ENCODE results near the gene TPCN1.
"Not testable (repeated sequence)": the region's sequence is repeated elsewhere in the genome, so short reads cannot be mapped to it uniquely, and the experiment has no call there.

Gene TPCN1

DNA sequence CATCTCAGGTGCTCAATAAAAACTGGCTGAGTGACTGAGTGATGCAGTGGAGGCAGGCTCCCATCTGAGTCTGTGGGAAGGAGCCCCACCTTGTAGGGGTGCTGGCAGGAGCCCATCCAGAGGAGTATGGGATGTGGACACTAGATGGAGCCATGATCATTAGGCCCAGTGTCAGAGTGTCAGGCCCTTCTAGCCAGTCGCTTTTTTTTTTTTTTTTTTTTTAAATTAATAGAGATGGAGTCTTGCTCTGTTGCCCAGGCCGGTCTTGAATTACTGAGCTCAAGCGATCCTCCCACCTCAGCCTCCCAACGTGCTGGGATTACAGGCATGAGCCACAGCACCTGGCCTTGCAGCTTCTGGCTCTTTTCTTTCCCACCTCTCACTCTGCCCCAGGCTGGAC lies 24.3 kb upstream of the TPCN1 start:
- peak; percentile 74 for DNase-seq (ENCODE audit: low spot score)

DNA sequence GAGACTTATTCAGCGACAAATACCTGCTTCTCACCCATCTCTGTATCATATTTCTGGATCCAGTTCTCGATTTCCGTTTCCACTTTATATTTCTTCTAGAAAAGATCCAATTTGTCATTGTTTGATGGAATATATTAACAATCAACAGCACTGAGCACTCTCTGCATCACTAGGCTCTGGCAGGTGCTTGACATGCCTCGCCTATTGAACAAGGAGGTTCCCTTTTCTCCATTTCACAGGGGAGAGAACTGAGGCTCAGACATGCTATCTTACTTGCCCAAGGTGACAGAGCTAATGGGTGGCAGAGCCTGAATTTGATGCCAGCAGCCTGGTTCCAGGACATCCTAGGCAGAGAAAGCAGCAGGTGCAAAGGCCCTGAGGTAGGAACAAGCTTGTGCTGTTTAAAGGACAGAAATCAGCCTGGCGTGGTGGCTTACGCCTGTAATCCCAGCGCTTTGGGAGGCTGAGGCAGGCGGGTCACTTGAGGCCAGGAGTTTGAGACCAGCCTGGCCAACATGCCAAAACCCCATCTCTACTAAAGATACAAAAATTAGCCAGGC lies 23.7 kb upstream of the TPCN1 start:
- DNase-seq (ENCODE audit: low spot score) = no peak

DNA sequence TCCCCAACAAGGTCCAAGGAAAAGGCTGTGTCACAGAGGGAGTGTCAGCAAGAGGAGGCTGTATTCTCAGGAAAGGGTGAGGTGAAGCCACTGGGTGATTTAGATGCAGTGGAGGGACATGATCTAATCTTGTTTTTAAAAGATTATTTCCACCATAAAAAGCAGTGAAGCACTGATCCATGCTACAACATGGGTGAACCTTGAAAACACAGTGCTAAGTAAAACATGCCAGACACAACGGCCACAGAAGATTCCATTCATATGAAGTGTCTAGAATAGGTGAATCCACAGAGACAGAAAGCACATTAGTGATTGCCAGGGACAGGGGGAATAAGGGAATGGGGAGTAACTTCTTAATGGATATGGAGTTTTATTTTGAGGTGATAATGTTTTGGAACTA lies 23.0 kb upstream of the TPCN1 start:
- no peak for DNase-seq (ENCODE audit: low spot score)

DNA sequence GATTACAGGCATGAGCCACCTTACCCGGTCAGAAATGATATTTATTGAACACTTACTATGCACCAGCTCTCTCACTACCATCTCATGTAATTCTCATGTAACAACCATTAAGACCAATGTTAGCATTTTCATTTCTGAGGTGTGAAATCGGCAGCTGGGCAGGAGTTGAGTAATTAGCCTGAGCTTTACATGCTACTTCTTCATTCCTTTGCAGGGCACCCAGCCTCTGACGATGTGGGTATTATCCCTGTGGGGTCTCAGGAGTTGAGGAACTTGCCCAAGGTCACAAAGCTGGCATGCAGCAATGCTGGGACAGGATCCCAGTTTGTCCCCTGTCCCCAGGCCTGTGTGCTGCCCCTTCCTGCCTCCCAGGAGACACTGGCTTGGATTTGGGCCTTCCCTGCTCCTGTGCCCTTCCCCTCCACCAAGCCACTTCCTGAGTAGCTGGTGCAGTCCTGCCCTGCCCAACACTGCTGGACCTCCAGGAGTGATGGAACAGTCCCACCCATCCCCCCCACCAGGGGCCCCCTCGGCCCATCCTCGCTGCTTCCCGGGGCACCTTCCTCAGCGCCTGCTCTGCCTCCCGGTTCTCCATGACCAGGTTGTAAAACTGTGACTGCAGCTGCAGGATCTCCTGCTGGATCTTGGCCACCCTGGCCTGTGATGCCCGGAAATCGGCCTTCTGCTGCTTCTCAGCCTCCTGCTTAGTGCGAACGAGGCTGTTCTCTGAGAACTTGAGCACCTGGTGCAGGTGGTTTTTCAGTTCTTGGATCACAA lies 21.1 kb upstream of the TPCN1 start:
- no peak for DNase-seq (ENCODE audit: low spot score)

DNA sequence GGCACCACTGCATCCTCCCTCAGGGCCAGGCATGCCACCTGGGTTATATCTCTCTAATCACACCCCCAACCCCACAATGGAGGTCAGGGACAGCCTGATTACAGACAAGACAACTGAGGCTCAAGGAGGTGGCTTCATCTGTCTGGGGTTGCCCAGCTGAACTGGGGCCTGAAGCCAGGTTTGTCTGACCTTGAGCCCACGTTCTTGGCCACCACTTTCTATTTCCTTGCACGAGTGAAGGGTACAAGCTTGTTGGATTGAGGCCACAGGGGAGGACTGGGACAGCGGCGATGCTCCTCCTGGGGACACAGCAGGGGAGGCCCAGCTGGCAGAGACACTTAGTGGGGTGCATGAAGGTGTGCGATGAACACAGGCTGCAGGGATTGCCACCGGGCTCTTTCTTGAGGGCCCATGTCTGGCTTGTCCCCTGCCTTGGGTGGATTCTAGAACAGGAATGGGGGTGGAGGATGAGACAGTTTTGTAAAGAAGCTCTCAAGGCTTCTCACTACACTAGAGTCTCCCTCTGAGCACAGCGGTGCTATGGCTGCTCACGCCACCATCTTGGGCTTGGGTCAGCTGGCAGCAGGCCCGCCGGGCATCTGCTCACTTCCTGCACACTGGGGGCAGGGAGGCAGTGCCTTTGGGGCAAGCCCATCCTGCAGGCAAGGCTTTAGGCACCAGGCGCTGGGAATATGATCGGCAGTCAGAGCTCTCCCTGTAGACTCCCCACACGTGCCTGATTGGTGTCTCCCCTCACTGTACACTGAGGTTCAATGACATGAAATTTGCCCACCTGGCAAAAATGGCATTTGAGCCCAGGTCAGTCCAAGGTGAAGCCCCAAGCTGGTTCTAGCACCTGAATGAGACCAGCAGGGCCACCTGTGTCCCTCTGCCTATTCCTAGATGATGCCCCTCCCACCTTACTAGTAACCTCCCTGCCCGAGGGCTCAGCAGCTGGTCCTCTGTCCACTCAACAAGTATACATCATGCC lies 19.8 kb upstream of the TPCN1 start:
- no peak for DNase-seq (ENCODE audit: low spot score)

DNA sequence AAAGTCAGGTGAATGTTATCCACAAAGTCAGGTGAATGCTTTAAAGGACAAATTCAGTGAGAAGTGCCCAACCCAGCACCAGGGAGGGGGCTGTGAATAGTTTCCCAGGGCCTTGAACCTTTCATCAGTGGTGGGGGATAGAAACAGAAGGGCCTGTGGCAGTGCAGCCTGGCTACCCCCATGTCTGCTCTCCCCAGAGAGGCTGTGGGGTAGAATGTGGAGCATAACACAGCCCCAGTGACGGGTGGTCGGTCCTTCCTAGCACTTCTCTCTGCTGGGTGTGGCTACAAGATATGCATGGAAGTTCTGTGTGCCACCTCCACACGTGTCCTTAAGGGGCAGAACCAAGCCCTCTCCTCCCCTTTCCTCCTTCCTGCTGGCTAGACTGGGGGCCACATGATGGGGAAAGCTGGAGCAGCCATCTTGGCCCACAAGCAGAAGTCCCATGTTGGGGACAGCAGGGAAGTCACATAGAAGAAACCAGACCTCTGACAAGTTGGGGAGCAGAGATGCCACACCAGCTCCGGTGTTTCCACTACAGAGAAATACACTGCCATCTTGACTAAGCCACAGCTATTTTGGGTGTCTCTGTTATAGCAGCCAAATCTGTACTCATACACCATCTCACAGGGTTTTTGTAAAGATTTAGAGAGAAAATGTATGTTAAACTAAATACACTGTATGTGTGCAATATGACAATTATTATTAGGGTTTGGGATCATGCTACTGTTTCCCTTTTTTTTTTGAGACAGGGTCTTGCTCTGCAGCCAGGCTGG lies 18.8 kb upstream of the TPCN1 start:
- DNase-seq (ENCODE audit: low spot score) = no peak

DNA sequence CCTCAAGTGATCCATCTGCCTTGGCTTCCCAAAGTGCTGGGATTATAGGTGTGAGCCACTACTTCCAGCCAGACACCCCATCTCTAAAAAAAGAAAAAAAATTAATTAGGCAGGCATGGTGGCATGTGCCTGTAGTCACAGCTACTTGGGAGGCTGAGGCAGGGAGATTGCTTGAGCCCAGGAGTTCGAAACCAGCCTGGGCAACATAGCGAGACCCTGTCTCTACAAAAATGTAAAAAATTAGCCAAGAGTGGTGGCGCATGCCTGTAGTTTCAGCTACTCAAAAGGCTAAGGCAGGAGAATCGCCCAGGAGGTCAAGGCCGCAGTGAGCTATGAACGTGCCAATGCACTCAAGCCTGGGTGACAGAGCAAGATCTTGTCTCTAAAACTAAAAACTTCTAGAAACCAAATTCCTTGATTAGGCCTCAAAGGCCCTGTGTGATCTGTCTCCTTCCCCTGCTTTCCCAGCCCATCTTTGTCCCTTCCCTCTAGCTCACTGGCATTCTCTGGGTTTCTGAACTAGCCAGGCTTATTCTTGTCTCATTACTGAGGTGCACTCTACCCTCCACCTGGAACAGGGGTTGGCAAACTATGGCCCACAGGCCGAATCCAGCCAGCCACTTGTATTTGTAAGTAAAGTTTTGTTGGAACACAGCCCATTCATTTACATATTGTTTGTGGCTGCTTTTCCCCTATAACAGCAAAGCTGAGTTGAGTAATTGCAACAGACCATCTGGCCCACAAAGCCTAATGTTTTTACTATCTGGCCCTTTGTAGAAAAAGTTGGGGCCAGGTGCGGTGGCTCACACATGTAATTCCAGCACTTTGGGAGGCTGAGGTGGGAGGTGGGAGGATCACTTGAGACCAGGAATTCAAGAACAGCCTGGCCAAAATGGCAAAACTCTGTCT lies 17.2 kb upstream of the TPCN1 start:
- DNase-seq (ENCODE audit: low spot score) = no peak

DNA sequence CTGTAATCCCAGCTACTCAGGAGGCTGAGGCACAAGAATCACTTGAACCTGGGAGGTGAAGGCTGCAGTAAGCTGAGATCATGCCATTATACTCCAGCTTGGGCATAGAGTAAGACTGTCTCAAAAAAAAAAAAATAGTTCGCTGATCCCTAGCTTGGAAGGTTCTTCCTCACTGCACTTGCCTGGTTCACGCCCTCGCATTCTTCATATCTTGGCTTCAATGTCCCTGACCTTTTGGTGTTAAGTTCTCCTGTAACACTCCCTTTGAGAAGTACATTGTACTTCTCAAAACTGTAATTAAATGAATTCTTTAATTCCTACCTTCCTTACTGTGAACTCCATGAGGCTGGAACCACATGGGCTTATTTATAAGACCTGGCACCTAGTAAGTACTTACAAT lies 16.5 kb upstream of the TPCN1 start:
- DNase-seq (ENCODE audit: low spot score) = no peak

DNA sequence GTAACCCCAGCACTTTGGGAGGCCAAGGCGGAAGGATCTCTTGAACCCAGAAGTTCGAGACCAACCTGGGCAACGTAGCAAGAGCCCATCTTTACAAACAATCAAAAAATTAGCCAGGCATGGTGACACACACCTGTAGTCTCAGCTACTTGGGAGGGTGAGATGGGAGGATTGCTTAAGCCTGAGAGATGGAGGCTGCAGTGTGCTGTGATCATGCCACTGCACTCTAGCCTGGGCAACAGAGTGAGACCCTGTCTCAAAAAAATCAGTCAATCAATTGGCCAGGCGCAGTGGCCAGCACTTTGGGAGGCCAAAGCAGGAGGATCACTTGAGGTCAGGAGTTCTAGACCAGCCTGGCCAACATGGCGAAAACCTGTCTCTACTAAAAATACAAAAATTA lies 14.5 kb upstream of the TPCN1 start:
- not testable (repeated sequence) for DNase-seq (ENCODE audit: low spot score)

DNA sequence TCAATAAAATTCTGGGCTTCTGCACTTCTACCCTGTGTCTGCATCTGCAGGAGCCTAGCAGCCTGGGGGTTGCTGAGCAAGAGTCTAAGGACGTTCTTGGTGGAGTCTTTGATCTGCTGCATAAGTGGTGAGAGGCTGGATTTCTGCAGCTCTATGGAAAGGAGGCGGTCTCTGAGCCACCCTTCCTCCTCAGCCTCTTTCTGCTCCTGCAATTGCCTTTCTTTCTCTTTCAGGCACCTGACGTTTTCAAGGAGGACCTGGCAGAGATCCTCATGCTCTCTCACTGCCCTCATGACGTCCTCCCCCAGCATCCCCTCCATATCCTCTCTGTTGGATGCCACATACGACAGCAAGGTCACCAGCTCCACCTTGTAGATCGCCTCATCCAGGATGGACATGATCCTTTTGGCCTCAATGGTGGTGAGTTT lies 13.6 kb upstream of the TPCN1 start:
- no peak for DNase-seq (ENCODE audit: low spot score)

DNA sequence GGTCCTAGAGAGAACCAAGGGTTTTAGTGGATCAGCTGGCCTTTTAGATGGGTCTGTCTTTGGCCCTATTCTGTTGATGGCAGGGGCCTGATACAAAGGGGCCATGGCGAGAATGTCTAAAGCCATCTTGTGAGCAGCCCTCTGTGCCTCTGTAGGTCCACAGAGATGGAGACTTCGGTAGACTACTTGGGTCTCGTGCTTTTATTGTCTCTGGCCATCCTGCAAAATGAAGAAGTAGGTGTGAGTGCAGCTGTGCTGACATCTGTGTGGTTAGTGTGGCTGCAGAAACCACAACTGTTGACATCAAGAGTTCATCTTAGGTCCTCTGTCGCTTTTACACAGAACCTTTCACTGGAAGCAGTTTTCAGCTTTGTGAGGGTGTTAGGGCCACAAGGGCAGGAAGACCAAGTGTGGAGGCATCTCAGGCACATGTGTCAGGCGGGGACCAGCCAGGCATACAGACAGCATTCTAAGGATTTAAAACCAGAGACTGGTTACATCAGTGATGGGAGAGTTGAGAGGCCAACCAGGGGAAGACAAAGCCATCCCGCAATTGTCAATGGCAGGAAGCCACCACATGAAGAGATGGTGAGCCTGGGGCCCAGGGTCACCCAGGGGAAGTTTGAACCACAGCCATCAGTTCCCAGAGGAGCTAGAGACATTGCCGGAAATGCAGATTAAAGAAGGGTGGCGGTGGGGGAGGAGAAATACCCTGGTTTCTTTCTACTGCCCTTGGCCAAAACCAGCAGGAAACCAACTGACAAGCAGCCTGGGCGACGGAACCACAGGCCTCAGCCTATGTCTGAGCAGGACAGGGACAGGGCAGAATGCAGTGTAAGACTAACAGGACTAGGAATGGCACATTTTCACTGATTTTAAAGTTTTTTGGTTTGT lies 13.0 kb upstream of the TPCN1 start:
- DNase-seq (ENCODE audit: low spot score) = peak; percentile 56

DNA sequence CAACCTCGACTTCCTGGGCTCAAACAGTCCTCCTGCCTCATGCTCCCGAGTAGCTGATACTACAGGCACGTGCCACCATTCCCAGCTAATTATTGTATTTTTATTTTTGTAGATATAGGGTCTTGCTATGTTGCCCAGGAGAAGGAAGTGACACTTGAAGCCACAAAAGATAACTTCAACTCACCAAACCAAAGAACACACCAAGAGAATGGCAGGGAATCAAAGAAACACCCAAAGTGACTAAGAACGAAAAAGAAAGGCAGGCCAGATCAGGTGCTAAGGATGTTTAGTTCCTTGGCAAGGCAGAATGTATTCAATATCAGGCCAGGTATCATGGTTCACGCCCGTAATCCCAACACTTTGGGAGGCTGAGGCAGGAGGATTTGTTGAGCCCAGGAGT lies 10.1 kb upstream of the TPCN1 start:
- DNase-seq (ENCODE audit: low spot score) = no peak

DNA sequence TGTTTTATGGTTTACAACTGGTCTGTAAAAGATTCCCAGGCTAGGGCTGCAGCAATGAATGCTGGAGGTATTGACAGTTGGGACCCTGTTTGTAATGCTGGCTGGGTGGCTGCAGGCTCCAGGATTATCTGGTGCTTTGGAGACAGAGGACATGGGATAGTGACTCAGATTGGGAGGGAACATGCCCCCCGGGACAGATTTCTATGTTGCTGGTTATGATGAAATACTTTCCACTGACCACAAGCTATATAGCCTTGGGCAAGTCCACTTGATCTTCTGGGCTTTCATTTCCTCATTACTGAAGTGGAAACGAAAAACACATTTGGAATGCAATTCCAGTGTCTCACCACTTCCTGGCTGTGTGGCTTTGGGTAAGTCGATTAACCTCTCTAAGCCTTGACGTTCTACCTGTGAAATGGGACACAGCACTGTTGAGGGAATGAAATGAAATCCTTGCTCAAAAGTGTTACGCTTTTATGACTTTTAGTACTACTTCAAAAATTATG lies 6.3 kb upstream of the TPCN1 start:
- no peak for DNase-seq (ENCODE audit: low spot score)

DNA sequence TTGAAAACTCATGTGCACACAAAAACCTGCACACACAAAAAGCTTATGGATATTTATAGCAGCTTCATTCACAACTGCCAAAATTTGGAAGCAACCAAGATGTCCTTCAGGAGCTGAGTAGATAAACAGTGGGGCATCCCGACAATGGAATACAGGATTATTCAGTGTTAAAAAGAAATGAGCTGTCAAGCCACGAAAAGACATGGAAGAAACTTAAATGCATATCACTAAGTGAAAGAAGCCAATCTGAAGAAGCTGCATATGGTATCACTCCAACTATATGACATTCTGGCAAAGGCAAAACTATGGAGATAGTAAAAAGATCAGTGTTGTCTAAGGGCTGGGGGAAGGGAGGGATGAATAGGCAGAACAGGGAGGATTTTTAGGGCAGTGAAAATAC lies 5.2 kb upstream of the TPCN1 start:
- DNase-seq (ENCODE audit: low spot score) = no peak

DNA sequence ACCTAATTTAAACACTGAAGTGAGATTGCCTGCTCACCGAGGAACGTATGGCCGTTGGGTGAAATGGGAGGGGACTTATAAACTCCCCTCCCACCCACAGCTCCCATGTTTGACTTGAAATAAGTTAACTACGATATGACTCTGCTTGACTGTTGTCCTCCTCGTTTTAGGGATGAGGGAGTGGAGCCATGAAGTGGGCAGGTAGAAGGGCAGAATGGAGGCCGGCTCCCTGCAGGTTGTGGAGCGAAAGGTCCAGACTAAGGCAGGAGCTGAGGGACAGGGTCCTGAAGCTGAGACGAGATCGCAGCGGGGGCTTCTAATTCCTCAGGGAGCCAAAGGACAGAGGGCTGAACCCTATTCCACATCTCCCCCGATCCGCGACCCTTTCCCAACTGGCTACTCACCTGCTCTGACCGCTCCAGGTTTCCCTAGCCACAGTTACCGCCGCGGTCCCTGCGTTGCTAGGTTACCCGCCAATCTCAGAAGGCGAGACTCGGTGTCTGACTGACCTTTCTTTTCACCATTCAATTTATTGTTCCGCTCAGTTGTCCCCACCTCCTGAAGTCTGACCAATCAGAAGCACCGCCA lies 577 bp upstream of the TPCN1 start:
- no peak for DNase-seq (ENCODE audit: low spot score)

DNA sequence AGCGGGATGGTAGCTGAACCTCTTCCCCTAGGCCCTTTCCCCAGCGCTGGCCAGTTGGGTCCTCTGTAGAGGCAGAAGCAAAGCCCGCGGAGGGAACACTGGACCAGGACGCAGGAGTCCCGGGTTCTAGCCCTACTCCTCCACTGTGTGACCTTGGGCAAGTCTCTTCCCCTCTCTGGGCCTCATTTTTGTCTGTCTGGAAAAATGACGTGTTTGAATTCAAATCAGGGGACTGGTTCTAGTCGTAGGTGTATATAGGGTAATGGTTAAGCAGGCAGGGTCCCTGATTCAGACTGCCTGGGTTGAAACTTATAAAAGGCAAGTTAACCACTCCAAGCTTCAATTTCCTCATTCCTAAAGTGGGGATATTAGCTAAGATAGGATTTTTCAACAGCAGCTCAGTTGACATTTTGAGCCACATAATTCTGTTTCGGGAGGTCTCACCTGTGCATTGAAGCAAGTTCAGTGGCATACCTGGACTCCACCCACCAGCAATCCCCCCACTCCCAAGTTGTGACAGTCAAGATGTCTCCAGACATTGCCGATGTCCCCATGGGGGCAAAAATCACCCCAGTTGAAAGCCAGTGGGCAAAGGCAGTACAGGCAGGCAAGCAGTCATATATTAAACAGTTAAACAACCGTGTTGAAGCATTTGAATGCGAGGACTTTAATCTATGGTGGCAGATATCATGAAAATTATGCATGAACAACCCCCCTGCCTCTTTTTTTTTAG lies 899 bp downstream of the TPCN1 start:
- DNase-seq (ENCODE audit: low spot score) = no peak

DNA sequence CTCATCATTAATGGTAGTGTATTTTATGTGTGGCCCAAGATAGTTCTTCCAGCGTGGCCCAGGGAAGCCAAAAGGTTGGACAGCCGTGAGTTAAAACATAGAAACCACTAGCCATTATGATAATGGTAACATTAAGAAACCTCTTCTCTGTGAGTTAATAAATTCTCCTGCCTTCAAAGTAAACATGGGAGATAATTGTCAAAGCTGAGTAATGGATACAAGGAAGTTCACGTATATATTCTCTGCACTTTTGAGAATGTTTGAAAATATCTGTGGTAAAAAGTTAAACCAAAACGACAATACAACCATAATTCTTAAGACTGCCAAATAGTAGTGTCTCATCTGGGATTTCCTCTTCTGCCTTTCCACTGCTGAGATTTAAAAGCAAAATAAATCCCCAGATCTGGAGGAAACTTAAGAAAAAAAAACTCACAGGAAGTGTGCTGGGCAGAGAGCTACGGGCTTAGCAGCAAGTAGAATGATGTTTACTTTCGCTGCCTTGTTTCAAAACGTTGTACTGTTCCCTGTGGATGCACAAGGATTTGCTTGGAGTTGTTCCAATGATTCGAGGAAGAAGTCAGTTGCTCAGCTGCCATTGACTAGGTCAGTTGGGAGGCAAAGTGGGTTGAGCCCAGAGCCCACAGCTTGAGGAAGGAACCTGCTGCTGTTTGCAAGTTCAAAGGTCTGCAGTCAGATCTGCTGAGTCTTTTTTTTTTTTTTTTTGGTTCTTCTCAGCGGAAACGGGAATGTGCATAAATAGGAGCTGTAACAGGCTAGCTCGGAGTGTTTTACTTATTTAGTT lies 1.7 kb downstream of the TPCN1 start:
- no peak for DNase-seq (ENCODE audit: low spot score)

DNA sequence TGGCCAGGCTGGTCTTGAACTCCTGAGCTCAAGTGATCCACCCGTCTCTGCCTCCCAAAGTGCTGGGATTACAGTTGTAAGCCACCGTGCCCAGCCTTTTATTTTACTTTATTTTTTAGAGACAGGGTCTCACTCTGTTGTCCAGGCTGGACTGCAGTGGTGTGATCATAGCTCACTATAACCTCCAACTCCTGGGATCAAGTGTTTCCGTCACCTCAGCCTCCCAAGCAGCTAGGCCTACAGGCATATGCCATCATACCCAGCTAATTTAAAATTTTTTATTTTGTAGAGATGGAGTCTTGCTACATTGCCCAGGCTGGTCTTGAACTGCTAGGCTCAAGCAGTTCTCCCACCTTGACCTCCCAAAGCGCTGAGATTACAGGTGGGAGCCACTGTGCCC lies 3.7 kb downstream of the TPCN1 start:
- no peak for DNase-seq (ENCODE audit: low spot score)
